ENCODE measurements around the gene LALBA.

Gene LALBA

GRCh38 chr12:48569946-48570345 lies at the start of gene LALBA:
Gene LALBA, minus strand, starts transcription at chr12:48570046. Its CDS starts 26 bp downstream, at chr12:48570020.
- no peak for DNase-seq (ENCODE audit: low read depth, low spot score)
- ChIA-PET POLR2A (no interaction called here), CTCF (interaction anchor here (1.1 kb wide), 1 partner anchor 49 kb away, joined by 3 read pairs; no protein-coding TSS in a partner anchor)
- H3K4me3 ChIP-seq (ENCODE audit: low read depth, low read length): no peak within 1 kb of the TSS
- no peak for TF ChIP-seq CTCF (IDR thresholded peaks at IDR 0.05; ENCODE audit: insufficient read depth, low read length, missing control alignments)

GRCh38 chr12:48618541-48618940 lies 48.7 kb upstream of the LALBA start:
- POLR2A ChIA-PET: no interaction called here
- CTCF ChIA-PET: interaction anchor here (0.7 to 8.5 kb wide), 32 partner anchors 8 to 785 kb away, joined by 3 to 134 read pairs (median 4); partner anchors contain the start of genes CCDC184 and TMEM106C
- DNase-seq (ENCODE audit: low read depth, low spot score): no peak
- peak; percentile 92 for TF ChIP-seq CTCF (IDR thresholded peaks at IDR 0.05; ENCODE audit: insufficient read depth, low read length, missing control alignments)
- H3K4me3 ChIP-seq (ENCODE audit: low read depth, low read length): no peak overlapping the region

- CTCF ChIA-PET: interaction anchor here (1.0 to 8.5 kb wide), 2 partner anchors 73 to 74 kb away, joined by 3 to 134 read pairs; no protein-coding TSS in a partner anchor
- no peak for TF ChIP-seq CTCF (IDR thresholded peaks at IDR 0.05; ENCODE audit: insufficient read depth, low read length, missing control alignments)
- no peak overlapping the region for H3K4me3 ChIP-seq (ENCODE audit: low read depth, low read length)
- POLR2A ChIA-PET: no interaction called here
- no peak for DNase-seq (ENCODE audit: low read depth, low spot score)
Measured at GRCh38 chr12:48615681-48616080, 45.8 kb upstream of the LALBA start.

GRCh38 chr12:48613321-48613720 lies 43.5 kb upstream of the LALBA start:
- no peak overlapping the region for H3K4me3 ChIP-seq (ENCODE audit: low read depth, low read length)
- CTCF ChIA-PET: interaction anchor here (0.7 to 1.3 kb wide), 2 partner anchors 8 to 792 kb away, joined by 3 to 4 read pairs; no protein-coding TSS in a partner anchor
- POLR2A ChIA-PET: no interaction called here
- no peak for DNase-seq (ENCODE audit: low read depth, low spot score)
- no peak for TF ChIP-seq CTCF (IDR thresholded peaks at IDR 0.05; ENCODE audit: insufficient read depth, low read length, missing control alignments)

GRCh38 chr12:48602192-48602989 lies 32.5 kb upstream of the LALBA start:
- DNase-seq (ENCODE audit: low read depth, low spot score): no peak
- ChIA-PET POLR2A (no interaction called here), CTCF (interaction anchor here (1.7 kb wide), 1 partner anchor 16 kb away, joined by 12 read pairs; no protein-coding TSS in a partner anchor)
- H3K4me3 ChIP-seq (ENCODE audit: low read depth, low read length): no peak overlapping the region
- no peak for TF ChIP-seq CTCF (IDR thresholded peaks at IDR 0.05; ENCODE audit: insufficient read depth, low read length, missing control alignments)

- ChIA-PET POLR2A (no interaction called here), CTCF (interaction anchor here (1.7 kb wide), 1 partner anchor 18 kb away, joined by 12 read pairs; no protein-coding TSS in a partner anchor)
- H3K4me3 ChIP-seq (ENCODE audit: low read depth, low read length): no peak overlapping the region
- DNase-seq (ENCODE audit: low read depth, low spot score): peak; percentile 2
- no peak for TF ChIP-seq CTCF (IDR thresholded peaks at IDR 0.05; ENCODE audit: insufficient read depth, low read length, missing control alignments)
Measured at GRCh38 chr12:48601013-48601756, 31.3 kb upstream of the LALBA start.

Measured in AG04449 (cell line).